GM12878 (cell line): ENCODE measurements around the gene ZNF200. TPM values are rescaled to one million over a fixed set of nuclear protein-coding genes. Genes with fewer than 3 reads are reported as not detected.

Experiments used
- BACH1 ChIP-seq: fragments of 450-650 bp; IDR thresholded peaks from 2 replicates; pipeline ENCODE4 v1.6.1; 2017; ENCODE audit warnings: mild to moderate bottlenecking, borderline replicate concordance
- CREM ChIP-seq: IDR thresholded peaks from 2 replicates; pipeline ENCODE4 v1.6.1; 2014; ENCODE audit warnings: antibody characterized with exemption, low read depth
- RCOR1 ChIP-seq: conservative IDR thresholded peaks from 2 replicates; pipeline ENCODE4 v1.6.1; 2012; ENCODE audit warnings: low read depth, low read length, improper control_type of control experiment
- SIN3A ChIP-seq: IDR thresholded peaks from 2 replicates; pipeline ENCODE4 v1.6.1; 2012; ENCODE audit warnings: low read depth, low read length, improper control_type of control experiment
- SREBF1 ChIP-seq: IDR thresholded peaks from 2 replicates; pipeline ENCODE4 v1.6.1; 2012; ENCODE audit warnings: mild to moderate bottlenecking, low read length
- TBL1XR1 ChIP-seq: IDR thresholded peaks from 2 replicates; pipeline ENCODE4 v1.6.1; 2012; ENCODE audit warnings: low read depth, low read length, improper control_type of control experiment
- USF1 ChIP-seq: IDR thresholded peaks from 2 replicates; pipeline ENCODE4 v1.6.1; 2011; ENCODE audit warnings: borderline replicate concordance, low read depth, mild to moderate bottlenecking, moderate library complexity, mixed read lengths, low read length; ENCODE audit not compliant: insufficient read depth; ENCODE audit errors: extremely low read length
- ZBTB4 ChIP-seq: fragments of 450-650 bp; formaldehyde crosslinking; IDR thresholded peaks from 2 replicates; pipeline ENCODE4 v1.4.0; 2022; ENCODE audit warnings: mild to moderate bottlenecking, moderate library complexity
- ZNF384 ChIP-seq: IDR thresholded peaks from 2 replicates; pipeline ENCODE4 v1.6.1; 2012; ENCODE audit warnings: low read depth, mild to moderate bottlenecking, low read length, improper control_type of control experiment, borderline replicate concordance
- ZNF622 ChIP-seq: fragments of 450-650 bp; IDR thresholded peaks from 2 replicates; pipeline ENCODE4 v1.6.1; 2017; ENCODE audit warnings: mild to moderate bottlenecking, inconsistent platforms
- polyA plus RNA-seq, 11 experiments: library from polyadenylated mRNA; depleted of rRNA in 4 of 11; unstranded in 6 of 11; stranded (reverse) in 5 of 11; fragments of >200 nt; fragmentation: Nextera tagmentation in 4 of 11; fragmentation: Illumina TruSeq in 1 of 11; extraction: Ambion mirVana in 4 of 11; extraction: Trizol in 1 of 11; gene quantifications; 1 replicate in 1 of 11; 2 replicates in 10 of 11; pipeline versions ENCODE4 v1.2.1 to v1.2.3, GENCODE V29; 2011 to 2016; ENCODE audit warnings: inconsistent platforms in 2 of 11, missing spikeins in 2 of 11, low read depth in 1 of 11
- total RNA-seq, 4 experiments: library from RNA; depleted of rRNA in 3 of 4; stranded (reverse); fragments of >200 nt in 3 of 4; fragmentation: Illumina TruSeq in 1 of 4; extraction: Trizol in 1 of 4; gene quantifications; 2 replicates each; pipeline versions ENCODE4 v1.2.1 to v1.2.3, GENCODE V29; 2013 to 2021

Gene ZNF200
- total and polyA plus RNA-seq, 10 of the 15 experiments (the other 5 are each of a cell fraction or from before 2014, with no cell fraction given): 4.0 to 13.9 (median 9.6) TPM

- TF ChIP-seq RCOR1 (no peak), SIN3A (no peak), TBL1XR1 (no peak), ZBTB4 (CRISPR knock-in tag) (no peak), USF1 (no peak), SREBF1 (no peak), BACH1 (no peak), ZNF622 (no peak), ZNF384 (no peak), CREM (no peak)
Measured at GRCh38 chr16:3192476-3193019, 42.4 kb downstream of the ZNF200 start (continued).
